K562 (cell line): ENCODE data around the gene SPON1.

ENCODE experiments used
- CEBPB ChIP-seq: fragments of 450-650 bp; IDR thresholded peaks from 2 replicates; pipeline ENCODE4 v1.6.1; 2016; ENCODE audit warnings: missing genetic modification characterization, missing compliant biosample characterization
- CTCF ChIP-seq, 3 experiments: IDR thresholded peaks in 2 of 3; conservative IDR thresholded peaks in 1 of 3; 2 replicates each; pipeline ENCODE4 v1.5.1; 2011 to 2012; ENCODE audit warnings: low read length in 3 of 3, mild to moderate bottlenecking in 3 of 3, control low read depth in 2 of 3, improper control_type of control experiment in 1 of 3, inconsistent platforms in 1 of 3, low read depth in 1 of 3, mixed read lengths in 1 of 3, moderate library complexity in 1 of 3; ENCODE audit not compliant: insufficient read depth in 2 of 3
- E2F1 ChIP-seq: sonication (generic); formaldehyde crosslinking; IDR thresholded peaks from 2 replicates; pipeline ENCODE4 v1.8.1; 2023; ENCODE audit warnings: mild to moderate bottlenecking, missing genetic modification reagents, moderate library complexity
- EGR1 ChIP-seq: fragments of 450-650 bp; conservative IDR thresholded peaks from 2 replicates; pipeline ENCODE4 v1.6.1; 2017; ENCODE audit warnings: mild to moderate bottlenecking
- MYNN ChIP-seq, 2 experiments: sonication (generic); formaldehyde crosslinking in 1 of 2; IDR thresholded peaks; 2 replicates each; pipeline versions ENCODE4 v1.5.0 to v1.6.1; 2016 to 2020; ENCODE audit warnings: antibody characterized with exemption in 1 of 2, missing genetic modification reagents in 1 of 2
- PBX2 ChIP-seq, 2 experiments: IDR thresholded peaks in 1 of 2; conservative IDR thresholded peaks in 1 of 2; 2 replicates each; pipeline ENCODE4 v1.6.1; 2016; ENCODE audit warnings: low read depth in 2 of 2, mild to moderate bottlenecking in 1 of 2, missing compliant biosample characterization in 1 of 2, missing genetic modification characterization in 1 of 2, moderate library complexity in 1 of 2
- POLR2AphosphoS5 ChIP-seq: IDR thresholded peaks from 2 replicates; pipeline ENCODE4 v1.6.1; 2011; ENCODE audit warnings: mild to moderate bottlenecking, low read depth, low read length, moderate library complexity; ENCODE audit not compliant: control insufficient read depth, insufficient read depth
- PRPF4 ChIP-seq: fragments of 200-400 bp; formaldehyde crosslinking; IDR thresholded peaks from one replicate; pipeline ENCODE4 v1.6.1; 2017; ENCODE audit warnings: low read length, low read depth, mild to moderate bottlenecking; ENCODE audit not compliant: insufficient read depth, poor library complexity, severe bottlenecking
- TCF3 ChIP-seq: sonication (generic); formaldehyde crosslinking; IDR thresholded peaks from 2 replicates; pipeline ENCODE4 v1.4.0; 2020; ENCODE audit warnings: mild to moderate bottlenecking, missing genetic modification reagents
- TGIF2 ChIP-seq: sonication (generic); formaldehyde crosslinking; IDR thresholded peaks from 2 replicates; pipeline ENCODE4 v1.8.1; 2022; ENCODE audit warnings: mild to moderate bottlenecking, missing genetic modification reagents, moderate library complexity

- TF ChIP-seq EGR1: no peak
- TF ChIP-seq PBX2 (CRISPR knock-in tag; IDR thresholded peaks at IDR 0.05; ENCODE audit: low read depth): no peak
- no peak for TF ChIP-seq PBX2 (tag; conservative IDR thresholded peaks at IDR 0.05; ENCODE audit: low read depth)
- TF ChIP-seq PRPF4: no peak
- no peak for TF ChIP-seq CTCF (IDR thresholded peaks at IDR 0.05 in 2 of 3, conservative IDR thresholded peaks at IDR 0.05 in 1 of 3; ENCODE audit: insufficient read depth in 2 of 3, low read depth in 1 of 3, low read length in 3 of 3)
- TF ChIP-seq POLR2AphosphoS5: no peak
- TF ChIP-seq CEBPB (tag): no peak
- TF ChIP-seq TGIF2 (CRISPR knock-in tag): no peak
- TF ChIP-seq E2F1: no peak
- no peak for TF ChIP-seq MYNN (IDR thresholded peaks at IDR 0.05)
- no peak for TF ChIP-seq MYNN (CRISPR knock-in tag; IDR thresholded peaks at IDR 0.05)
- no peak for TF ChIP-seq TCF3 (CRISPR knock-in tag)
These were observed 298.5 kb downstream of the SPON1 start for GRCh38 chr11:14261066-14261465.
